SK-N-MC (cell line): Measurements from ENCODE around the gene TMEM123.

Source experiments
- DNase-seq: peaks from one replicate; pipeline ENCODE4 v3.0.0-alpha.2; 2011; ENCODE audit warnings: low read depth, low spot score
- H3K27ac ChIP-seq: fragments of 200-600 bp; sonication (generic); 2 replicates; pipeline ENCODE4 v1.5.1; 2016; ENCODE audit warnings: mixed run types
- H3K36me3 ChIP-seq: fragments of 200-600 bp; sonication (generic); 2 replicates; pipeline ENCODE4 v1.6.1; 2017; ENCODE audit warnings: antibody characterized with exemption, low read length, mixed read lengths; ENCODE audit not compliant: insufficient read depth
- H3K4me3 ChIP-seq: fragments of 200-600 bp; sonication (generic); 2 replicates; pipeline ENCODE4 v1.5.1; 2016
- H3K9ac ChIP-seq: fragments of 200-600 bp; sonication (generic); 2 replicates; pipeline ENCODE4 v1.8.0; 2017; ENCODE audit warnings: mixed run types, mixed read lengths; ENCODE audit not compliant: insufficient read length
- H3K9me3 ChIP-seq: fragments of 200-600 bp; sonication (generic); 2 replicates; pipeline ENCODE4 v1.6.1; 2017; ENCODE audit warnings: low read depth, mild to moderate bottlenecking, antibody characterized with exemption, low read length, moderate library complexity, mixed read lengths
- EZH2 ChIP-seq: fragments of 200-600 bp; sonication (generic); IDR thresholded peaks from one replicate; pipeline ENCODE4 v1.6.1; 2017; ENCODE audit warnings: antibody characterized with exemption
- FOXP2 ChIP-seq: optimal IDR thresholded peaks from 2 replicates; pipeline ENCODE3; 2011; ENCODE audit warnings: mild to moderate bottlenecking, moderate library complexity; ENCODE audit not compliant: insufficient read depth; ENCODE audit errors: extremely low read length, control extremely low read depth
- POLR2AphosphoS5 ChIP-seq: IDR thresholded peaks from 2 replicates; pipeline ENCODE4 v1.6.1; 2012; ENCODE audit warnings: mild to moderate bottlenecking, low read depth, low read length, borderline replicate concordance

The TMEM123 gene

GRCh38 chr11:102491969-102492368, 39.4 kb upstream of the TMEM123 start:
- no peak overlapping the region for H3K9ac ChIP-seq
- no peak overlapping the region for H3K27ac ChIP-seq
- no peaks in the 10 kb centered on the region for H3K9me3 ChIP-seq
- DNase-seq = no peak
- no peak for TF ChIP-seq POLR2AphosphoS5
- no peak for TF ChIP-seq FOXP2
- no peak for TF ChIP-seq EZH2
- no peaks in the 10 kb centered on the region for H3K36me3 ChIP-seq
- no peak overlapping the region for H3K4me3 ChIP-seq

GRCh38 chr11:102489186-102490145, 36.9 kb upstream of the TMEM123 start:
- H3K27ac ChIP-seq = no peak overlapping the region
- TF ChIP-seq FOXP2 (no peak), POLR2AphosphoS5 (no peak), EZH2 (no peak)
- H3K9ac ChIP-seq = no peak overlapping the region
- no peak for DNase-seq
- H3K9me3 ChIP-seq = no peaks in the 10 kb centered on the region
- H3K4me3 ChIP-seq = no peak overlapping the region
- H3K36me3 ChIP-seq = no peaks in the 10 kb centered on the region

GRCh38 chr11:102488208-102488607, 35.6 kb upstream of the TMEM123 start:
- DNase-seq = no peak
- H3K9ac ChIP-seq = no peak overlapping the region
- H3K9me3 ChIP-seq = no peaks in the 10 kb centered on the region
- no peak overlapping the region for H3K4me3 ChIP-seq
- TF ChIP-seq FOXP2 (no peak), EZH2 (no peak)
- H3K27ac ChIP-seq = no peak overlapping the region
- H3K36me3 ChIP-seq = no peaks in the 10 kb centered on the region

GRCh38 chr11:102487214-102487613, 34.6 kb upstream of the TMEM123 start:
- Histone ChIP-seq H3K27ac (no peak overlapping the region), H3K36me3 (no peaks in the 10 kb centered on the region), H3K4me3 (no peak overlapping the region), H3K9me3 (no peaks in the 10 kb centered on the region), H3K9ac (no peak overlapping the region)
- TF ChIP-seq FOXP2 (no peak), EZH2 (no peak), POLR2AphosphoS5 (no peak)
- DNase-seq = no peak

- Histone ChIP-seq H3K27ac (no peak overlapping the region), H3K9ac (no peak overlapping the region), H3K9me3 (no peaks in the 10 kb centered on the region), H3K4me3 (no peak overlapping the region), H3K36me3 (no peaks in the 10 kb centered on the region)
- DNase-seq = no peak
- no peak for TF ChIP-seq EZH2
- TF ChIP-seq FOXP2 = no peak
- no peak for TF ChIP-seq POLR2AphosphoS5
Measured at GRCh38 chr11:102486584-102486983, 34.0 kb upstream of the TMEM123 start.

- H3K36me3 ChIP-seq = no peaks in the 10 kb centered on the region
- no peak overlapping the region for H3K27ac ChIP-seq
- no peak overlapping the region for H3K9ac ChIP-seq
- TF ChIP-seq POLR2AphosphoS5 (no peak), EZH2 (no peak), FOXP2 (no peak)
- no peak for DNase-seq
- H3K4me3 ChIP-seq = no peak overlapping the region
- no peaks in the 10 kb centered on the region for H3K9me3 ChIP-seq
Measured at GRCh38 chr11:102485095-102485722, 32.6 kb upstream of the TMEM123 start.

- Histone ChIP-seq H3K4me3 (no peak overlapping the region), H3K9me3 (no peaks in the 10 kb centered on the region), H3K36me3 (no peaks in the 10 kb centered on the region), H3K9ac (no peak overlapping the region), H3K27ac (no peak overlapping the region)
- TF ChIP-seq EZH2 = no peak
- TF ChIP-seq POLR2AphosphoS5 = no peak
- no peak for TF ChIP-seq FOXP2
- no peak for DNase-seq
Measured at GRCh38 chr11:102482433-102482832, 29.9 kb upstream of the TMEM123 start.

GRCh38 chr11:102479733-102480132, 27.2 kb upstream of the TMEM123 start:
- Histone ChIP-seq H3K4me3 (no peak overlapping the region), H3K36me3 (no peaks in the 10 kb centered on the region), H3K9ac (no peak overlapping the region), H3K27ac (no peak overlapping the region), H3K9me3 (no peaks in the 10 kb centered on the region)
- TF ChIP-seq EZH2 = no peak
- no peak for TF ChIP-seq FOXP2
- no peak for TF ChIP-seq POLR2AphosphoS5
- DNase-seq = no peak

- Histone ChIP-seq H3K9ac (no peak overlapping the region), H3K36me3 (no peaks in the 10 kb centered on the region), H3K9me3 (no peaks in the 10 kb centered on the region), H3K27ac (no peak overlapping the region), H3K4me3 (no peak overlapping the region)
- TF ChIP-seq POLR2AphosphoS5 = no peak
- no peak for TF ChIP-seq FOXP2
- TF ChIP-seq EZH2 = no peak
- DNase-seq = no peak
Measured at GRCh38 chr11:102478673-102479299, 26.2 kb upstream of the TMEM123 start.
